ENCODE results near the gene STAG1.

Gene STAG1

DNA sequence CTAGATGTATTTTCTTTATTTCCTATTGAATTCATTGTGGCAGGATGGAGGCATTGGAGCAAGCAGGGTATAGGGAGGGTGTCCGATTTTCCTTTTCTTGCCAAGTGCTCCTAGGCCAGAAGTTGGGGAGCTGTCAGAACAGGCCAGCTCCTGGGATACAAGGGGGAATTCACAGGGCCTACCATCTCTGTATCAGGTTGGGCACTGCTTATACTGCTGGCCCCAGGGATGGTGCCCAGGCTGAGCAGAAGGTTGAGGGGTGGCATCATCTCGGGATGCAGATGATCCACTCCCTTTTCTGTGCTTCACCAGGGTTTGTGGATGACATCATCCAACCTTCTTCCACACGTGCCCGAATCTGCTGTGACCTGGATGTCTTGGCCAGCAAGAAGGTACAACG lies 422.6 kb downstream of the STAG1 start:
- no peak for DNase-seq (ENCODE audit: low spot score)

GRCh38 chr3:136327671-136328070 lies 424.5 kb downstream of the STAG1 start:
- no peak for DNase-seq (ENCODE audit: low spot score)

DNA sequence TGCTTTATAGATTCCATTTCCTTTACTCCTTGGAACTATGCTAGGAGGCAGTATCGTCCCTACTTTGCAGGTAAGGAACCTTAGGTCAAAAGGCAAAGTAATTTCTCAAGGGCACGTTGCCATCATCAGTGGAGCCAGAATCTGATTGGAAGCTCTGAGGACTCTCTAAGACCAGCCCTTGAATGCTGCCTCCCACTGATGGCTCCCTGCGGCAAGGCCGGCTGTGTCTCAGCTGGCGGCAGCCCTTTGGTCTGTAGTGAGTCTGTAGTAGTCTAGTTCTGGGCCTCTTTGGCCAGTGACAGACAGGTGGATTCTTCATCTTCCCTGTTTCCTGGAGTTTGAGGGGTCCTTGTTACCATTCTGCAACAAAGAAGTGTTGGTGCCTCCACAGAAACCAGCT lies 425.9 kb downstream of the STAG1 start:
- DNase-seq (ENCODE audit: low spot score), result no peak

- DNase-seq (ENCODE audit: low spot score), result no peak
These were observed 440.2 kb downstream of the STAG1 start for GRCh38 chr3:136311968-136312367.

DNA sequence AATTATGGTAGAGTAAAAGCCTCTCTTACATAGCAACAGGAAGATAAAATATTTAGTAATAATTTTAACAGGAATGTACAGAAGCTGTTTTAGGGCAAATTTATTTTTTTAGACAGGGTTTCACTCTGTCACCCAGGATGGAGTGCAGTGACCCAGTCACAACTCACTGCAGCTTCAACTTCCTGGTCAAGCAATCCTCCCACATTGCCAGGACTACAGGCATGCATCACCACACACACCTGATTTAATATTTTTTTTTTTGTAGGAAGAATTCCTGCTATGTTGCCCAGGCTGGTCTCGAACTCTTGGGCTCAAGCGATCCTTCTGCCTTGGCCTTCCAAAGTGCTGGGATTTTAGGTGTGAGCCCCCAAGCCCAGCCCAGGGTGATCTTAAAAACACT lies 440.9 kb downstream of the STAG1 start:
- DNase-seq (ENCODE audit: low spot score), result no peak

- DNase-seq (ENCODE audit: low spot score), result no peak
These were observed 446.3 kb downstream of the STAG1 start for GRCh38 chr3:136305879-136306278.

DNA sequence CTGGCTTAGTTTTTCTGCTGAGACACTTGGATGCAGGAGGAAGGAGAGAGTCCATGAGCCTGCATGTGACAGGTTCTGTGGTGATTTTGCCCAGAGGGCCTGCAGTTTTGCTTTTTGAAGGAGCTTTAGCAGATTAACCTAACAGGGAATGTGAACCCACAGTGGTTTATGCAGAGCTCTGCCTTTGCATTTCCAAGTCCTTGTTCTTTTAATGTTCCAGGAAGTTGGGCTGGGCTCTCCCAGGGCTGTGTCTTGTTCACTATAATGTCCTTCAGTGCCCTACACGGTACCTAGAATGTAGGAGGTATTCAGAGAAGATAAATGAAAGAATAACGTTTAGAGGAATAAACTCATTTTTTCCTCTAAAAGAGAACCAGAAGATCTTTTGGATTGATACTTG lies 451.7 kb downstream of the STAG1 start:
- no peak for DNase-seq (ENCODE audit: low spot score)

- no peak for DNase-seq (ENCODE audit: low spot score)
These were observed 454.4 kb downstream of the STAG1 start for GRCh38 chr3:136297826-136298225.

- DNase-seq (ENCODE audit: low spot score), result no peak
These were observed 455.2 kb downstream of the STAG1 start for GRCh38 chr3:136296960-136297359.

- DNase-seq (ENCODE audit: low spot score), result no peak
These were observed 458.0 kb downstream of the STAG1 start for GRCh38 chr3:136294176-136294575.

GRCh38 chr3:136293279-136293678 lies 458.9 kb downstream of the STAG1 start:
- DNase-seq (ENCODE audit: low spot score), result no peak

- peak; percentile 17 for DNase-seq (ENCODE audit: low spot score)
These were observed 459.7 kb downstream of the STAG1 start for GRCh38 chr3:136292500-136292899.

DNA sequence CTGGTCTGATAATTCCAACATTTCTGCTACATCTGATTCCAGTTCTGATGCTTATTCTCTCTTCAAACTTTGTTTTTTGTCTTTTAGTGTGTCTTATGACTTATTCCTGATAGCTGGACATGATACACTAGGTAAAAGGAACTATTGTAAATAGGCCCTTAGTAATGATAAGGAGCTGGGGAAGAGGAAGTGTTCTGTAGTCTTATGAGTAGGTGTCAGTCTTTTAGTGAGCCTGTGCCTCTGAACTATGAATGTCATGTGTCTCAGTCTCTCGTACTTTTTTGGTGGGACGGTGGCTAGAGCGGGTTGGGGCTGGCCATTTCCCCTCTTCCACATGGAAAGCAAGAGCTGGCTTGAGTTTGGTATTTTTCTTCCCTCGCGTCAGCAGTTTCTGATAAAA lies 460.9 kb downstream of the STAG1 start:
- no peak for DNase-seq (ENCODE audit: low spot score)
